ENCODE data around the gene DCTN4.
"Not testable (repeated sequence)": the region's sequence is repeated elsewhere in the genome, so short reads cannot be mapped to it uniquely, and the experiment has no call there.

DCTN4 gene

GRCh38 chr5:150778088-150778516 lies 19.3 kb upstream of the DCTN4 start:
- DNase-seq = no peak

DNA sequence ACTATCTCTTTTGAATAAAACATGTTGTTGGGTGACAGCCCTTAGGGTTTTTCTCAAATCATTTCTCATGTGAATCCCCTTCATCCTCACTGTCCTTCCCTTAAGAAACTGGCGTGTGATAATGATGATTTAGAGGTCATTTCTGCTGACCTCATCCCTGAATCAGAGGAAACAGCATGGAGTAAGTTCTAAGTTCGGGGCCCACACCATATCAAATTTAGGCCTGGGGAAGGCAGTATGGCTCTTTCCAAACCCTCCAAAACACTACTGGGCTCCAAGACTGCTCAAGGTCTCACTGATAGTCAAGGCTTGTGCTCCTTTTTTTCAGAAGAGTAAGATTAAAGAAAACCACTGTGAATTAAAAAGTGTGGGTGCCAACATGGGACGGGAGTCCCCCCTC lies 18.9 kb upstream of the DCTN4 start:
- DNase-seq = no peak

DNA sequence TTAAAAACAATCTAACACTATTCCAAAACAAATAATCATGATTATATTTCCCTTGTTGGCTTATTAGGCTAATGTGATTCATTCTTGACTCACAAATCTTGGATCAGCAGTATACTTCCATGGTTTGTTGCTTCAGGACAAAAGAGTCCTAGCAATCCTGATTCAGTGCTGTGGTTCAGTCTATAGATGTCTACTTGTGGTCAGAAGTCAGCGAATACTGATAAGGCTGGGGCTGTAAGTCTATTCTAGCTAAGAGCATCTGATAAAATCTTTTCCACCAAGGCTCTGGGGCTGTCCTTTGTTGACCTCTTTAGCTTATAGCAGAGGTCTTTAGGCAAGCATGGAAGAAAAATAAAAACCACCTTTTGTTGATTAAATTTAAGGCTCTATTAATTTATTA lies 15.3 kb upstream of the DCTN4 start:
- no peak for DNase-seq

DNA sequence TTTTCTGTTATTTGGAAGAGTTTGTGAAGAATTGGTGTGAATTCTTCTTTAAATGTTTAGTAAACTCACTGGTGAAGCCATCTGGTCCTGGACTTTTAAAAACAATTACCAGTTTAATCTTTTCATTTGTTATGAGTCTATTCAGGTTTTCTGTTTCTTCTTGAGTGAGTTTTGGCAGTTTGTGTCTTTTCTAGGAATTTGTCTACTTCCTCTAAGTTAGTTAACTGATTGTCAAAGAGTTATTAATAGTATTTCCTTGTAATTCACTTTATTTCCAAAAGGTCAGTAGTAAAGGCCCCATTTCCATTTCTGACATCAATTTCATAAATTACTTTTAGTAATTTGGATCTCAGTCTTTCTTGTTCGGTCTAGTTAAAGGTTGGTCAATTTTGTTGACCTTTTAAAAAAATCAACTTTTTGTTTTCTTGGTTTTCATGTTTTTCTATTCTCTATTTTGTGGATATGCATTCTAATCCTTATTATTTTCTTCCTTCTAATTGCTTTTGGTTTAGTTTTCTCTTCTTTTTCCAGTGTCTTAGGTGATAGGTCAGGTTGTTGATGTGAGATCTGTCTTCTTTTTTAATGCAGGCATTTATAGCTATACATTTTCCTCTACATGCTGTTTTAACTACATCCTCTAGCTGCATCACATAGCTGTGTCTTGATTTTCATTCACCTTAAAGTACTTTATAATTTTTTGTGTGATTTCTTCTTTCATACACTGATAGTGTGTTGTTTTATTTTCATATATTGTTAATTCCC lies 12.4 kb upstream of the DCTN4 start:
- no peak for DNase-seq

DNA sequence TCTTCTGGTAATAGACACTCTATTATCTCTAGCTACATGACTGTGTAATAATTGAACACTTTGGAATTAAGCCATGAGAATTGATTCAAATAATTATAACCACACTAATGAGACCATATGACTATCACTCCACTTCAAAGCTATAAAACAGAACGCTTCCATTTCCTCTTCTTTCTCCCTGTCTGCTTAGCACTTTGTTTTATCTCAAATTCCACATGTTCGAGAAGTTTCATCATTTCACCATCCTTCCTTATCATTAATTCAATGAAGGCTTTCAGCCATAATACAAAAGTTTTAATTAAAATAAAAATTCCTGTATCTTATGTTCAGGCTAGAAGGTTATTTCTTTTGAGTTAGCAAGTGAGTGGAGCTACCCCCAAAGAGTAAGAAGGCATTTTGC lies 7.4 kb upstream of the DCTN4 start:
- DNase-seq = no peak

DNA sequence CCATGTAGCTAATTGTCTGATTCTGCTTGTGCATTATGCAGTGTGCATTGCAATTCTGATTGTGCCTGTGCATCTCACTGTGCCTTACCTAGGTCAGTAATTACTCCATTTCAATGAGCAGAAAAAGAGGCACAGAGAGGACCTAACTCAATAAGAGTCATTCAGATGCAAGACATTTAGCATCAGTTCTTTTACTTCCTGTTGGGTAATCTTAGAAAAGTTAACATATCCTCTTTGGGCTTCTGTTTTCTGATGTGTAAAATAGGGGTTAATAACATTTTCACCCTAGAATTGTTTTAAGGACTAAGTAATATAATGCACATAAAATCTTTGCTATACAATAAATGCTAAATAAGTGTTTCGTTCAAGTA lies 7.0 kb upstream of the DCTN4 start:
- DNase-seq = no peak

- no peak for DNase-seq
Observed at GRCh38 chr5:150765011-150765798, 6.4 kb upstream of the DCTN4 start.

- DNase-seq = no peak
Observed at GRCh38 chr5:150764530-150764929, 5.7 kb upstream of the DCTN4 start.

GRCh38 chr5:150763023-150763769 lies 4.4 kb upstream of the DCTN4 start:
- DNase-seq = no peak

GRCh38 chr5:150762211-150762610 lies 3.4 kb upstream of the DCTN4 start:
- DNase-seq = no peak

- no peak for DNase-seq
Observed at GRCh38 chr5:150759334-150759583, 442 bp upstream of the DCTN4 start.

- DNase-seq = no peak
Observed at GRCh38 chr5:150758203-150758530, 650 bp downstream of the DCTN4 start.

DNA sequence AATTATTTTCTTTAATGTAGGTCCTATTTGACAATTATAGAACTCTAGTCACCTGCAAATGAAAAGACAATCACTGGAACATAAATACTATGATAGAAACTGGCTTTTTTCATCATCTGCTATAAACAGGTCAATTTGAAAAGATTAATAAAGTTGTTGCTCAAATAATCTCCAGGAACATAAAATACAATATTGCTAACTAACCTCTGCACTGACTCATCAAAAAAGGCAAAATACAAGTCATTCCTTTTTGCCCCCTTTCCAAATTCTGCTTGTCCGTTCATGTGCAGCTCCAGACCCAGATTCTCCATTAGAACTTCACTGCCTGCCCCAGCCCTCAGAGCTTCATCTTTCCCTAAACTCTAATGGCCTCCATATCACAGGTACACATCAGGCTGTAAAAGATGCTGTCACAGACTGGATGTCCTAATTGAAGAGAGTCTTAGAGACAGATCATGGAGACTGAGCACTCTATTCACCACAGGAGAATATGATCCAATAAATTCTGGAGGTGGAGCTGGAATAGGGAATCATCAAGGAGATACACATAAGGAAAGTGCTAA lies 1.6 kb downstream of the DCTN4 start:
- DNase-seq = no peak

DNA sequence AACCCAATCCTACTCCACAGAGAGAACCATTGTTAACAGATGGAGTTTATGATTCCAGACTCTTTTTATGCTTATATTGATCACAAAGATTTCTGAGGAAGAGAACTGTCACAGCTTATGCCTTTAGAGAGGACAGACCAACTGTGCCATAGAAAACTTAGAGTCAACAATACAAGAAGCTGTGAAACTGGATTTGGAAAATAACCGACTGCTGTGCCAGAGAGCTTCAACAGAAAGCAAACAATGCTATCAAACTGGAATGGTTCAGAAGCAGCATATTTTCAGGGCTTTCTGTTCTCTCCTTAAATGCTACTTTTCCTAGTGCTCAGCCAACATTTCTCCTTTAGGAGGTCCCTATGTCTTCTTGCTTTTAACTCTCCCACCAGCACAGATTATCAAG lies 5.0 kb downstream of the DCTN4 start:
- DNase-seq = no peak

DNA sequence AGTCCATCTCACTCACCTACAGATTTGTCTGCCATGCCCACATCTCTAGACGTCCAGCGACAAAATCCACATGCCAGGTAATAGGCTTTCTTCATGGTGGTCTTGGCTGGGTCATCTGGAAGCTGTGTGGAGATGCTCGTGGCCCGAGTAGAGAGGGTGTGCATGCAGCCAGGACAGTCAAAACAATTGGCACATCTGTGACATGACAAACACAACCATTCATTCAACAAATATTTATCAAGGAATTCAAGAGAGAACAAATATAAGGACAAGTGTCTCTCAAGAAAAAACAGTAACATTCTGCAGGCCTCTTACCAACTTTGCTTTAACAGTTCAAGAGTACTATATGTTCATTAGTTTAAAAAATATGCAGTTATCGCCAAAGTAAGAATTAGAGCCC lies 5.4 kb downstream of the DCTN4 start:
- DNase-seq = no peak

- DNase-seq = no peak
Observed at GRCh38 chr5:150751096-150751891, 7.5 kb downstream of the DCTN4 start.

GRCh38 chr5:150750469-150750868 lies 8.3 kb downstream of the DCTN4 start:
- DNase-seq = no peak

DNA sequence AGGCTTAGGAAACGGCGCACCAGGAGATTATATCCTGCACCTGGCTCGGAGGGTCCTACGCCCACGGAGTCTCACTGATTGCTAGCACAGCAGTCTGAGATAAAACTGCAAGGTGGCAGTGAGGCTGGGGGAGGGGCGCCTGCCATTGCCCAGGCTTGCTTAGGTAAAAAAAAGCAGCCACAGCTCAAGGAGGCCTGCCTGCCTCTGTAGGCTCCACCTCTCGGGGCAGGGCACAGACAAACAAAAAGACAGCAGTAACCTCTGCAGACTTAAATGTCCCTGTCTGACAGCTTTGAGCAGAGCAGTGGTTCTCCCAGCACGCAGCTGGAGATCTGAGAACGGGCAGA lies 15.7 kb downstream of the DCTN4 start:
- not testable (repeated sequence) for DNase-seq

DNA sequence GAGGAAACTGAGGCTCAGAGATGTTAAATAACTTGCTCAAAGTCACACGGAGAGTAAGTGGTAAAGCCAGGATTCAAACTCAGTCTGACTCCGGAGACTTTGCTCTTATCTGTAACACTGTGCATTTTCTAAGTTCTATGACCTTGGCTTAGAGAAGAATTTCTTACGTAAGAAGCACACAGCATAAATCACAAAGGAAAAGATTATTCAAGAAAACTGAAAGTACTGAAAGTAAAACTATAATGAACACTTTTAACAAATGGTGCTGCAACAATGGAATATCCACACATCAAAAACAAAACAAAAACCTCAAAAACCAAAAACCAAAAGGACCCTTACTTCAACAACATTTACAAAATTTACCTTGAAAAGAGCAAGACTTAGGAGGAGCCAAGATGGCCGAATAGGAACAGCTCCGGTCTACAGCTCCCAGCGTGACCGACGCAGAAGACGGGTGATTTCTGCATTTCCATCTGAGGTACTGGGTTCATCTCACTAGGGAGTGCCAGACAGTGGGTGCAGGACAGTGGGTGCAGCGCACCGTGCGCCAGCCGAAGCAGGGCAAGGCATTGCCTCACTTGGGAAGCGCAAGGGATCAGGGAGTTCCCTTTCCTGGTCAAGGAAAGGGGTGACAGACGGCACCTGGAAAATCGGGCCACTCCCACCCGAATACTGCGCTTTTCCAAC lies 16.2 kb downstream of the DCTN4 start:
- not testable (repeated sequence) for DNase-seq

- no peak for DNase-seq
Observed at GRCh38 chr5:150740992-150741391, 17.8 kb downstream of the DCTN4 start.

GRCh38 chr5:150738862-150739261 lies 20.0 kb downstream of the DCTN4 start:
- DNase-seq = no peak

DNA sequence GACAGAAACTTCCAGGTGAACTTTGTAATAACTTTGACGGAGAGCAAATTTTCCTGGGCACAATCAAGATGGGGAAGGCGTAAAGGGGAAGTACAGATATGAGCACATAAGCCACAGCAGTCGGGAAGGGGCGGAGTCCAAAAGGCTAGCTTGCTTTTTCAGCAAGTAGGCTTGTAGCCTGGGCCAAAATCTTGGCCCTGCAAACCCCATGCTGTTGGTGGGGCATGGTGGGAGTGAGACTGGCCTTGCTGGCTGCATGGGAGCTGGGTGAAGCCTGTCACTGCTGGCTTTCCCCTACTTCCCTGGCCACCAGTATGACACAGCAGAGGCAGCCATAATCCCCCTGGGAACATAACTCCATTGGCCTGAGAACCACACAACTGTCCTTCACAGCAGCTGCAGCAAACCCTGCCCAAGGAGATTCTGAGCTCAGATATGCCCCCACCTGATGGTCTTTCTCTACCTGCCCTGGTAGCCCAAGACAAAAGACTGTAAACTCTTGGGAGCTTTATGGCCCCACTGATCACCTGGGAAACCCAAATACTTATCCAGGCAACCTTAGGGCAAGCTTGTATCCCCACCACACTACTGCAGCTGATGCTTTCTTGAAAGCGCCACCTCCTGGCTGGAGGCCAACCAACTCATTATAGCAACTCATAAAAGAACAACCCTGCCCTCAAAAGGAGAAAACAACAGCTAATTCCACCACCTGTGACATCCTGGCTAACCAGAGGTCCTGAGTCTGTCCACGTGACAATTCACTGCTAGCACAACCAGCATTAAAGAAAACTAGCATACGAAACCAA lies 24.0 kb downstream of the DCTN4 start:
- DNase-seq = no peak
